SH-SY5Y (cell line): ENCODE results near the gene PSMA7.

Experiments used
- GATA2 ChIP-seq: IDR thresholded peaks from 2 replicates; pipeline ENCODE4 v1.6.1; 2011; ENCODE audit warnings: mild to moderate bottlenecking, low read depth, low read length
- GATA3 ChIP-seq: IDR thresholded peaks from 2 replicates; pipeline ENCODE4 v1.6.1; 2011; ENCODE audit warnings: low read depth, mild to moderate bottlenecking, low read length, moderate library complexity

PSMA7 gene

GRCh38 chr20:62131560-62132320 lies 11.5 kb downstream of the PSMA7 start:
- no peak for TF ChIP-seq GATA3
- no peak for TF ChIP-seq GATA2

GRCh38 chr20:62129731-62130531 lies 13.3 kb downstream of the PSMA7 start:
- no peak for TF ChIP-seq GATA3
- no peak for TF ChIP-seq GATA2

- no peak for TF ChIP-seq GATA2
- no peak for TF ChIP-seq GATA3
Measured at GRCh38 chr20:62128502-62128901, 14.7 kb downstream of the PSMA7 start.

GRCh38 chr20:62127799-62128198 lies 15.4 kb downstream of the PSMA7 start:
- TF ChIP-seq GATA3 (no peak), GATA2 (no peak)

- no peak for TF ChIP-seq GATA2
- no peak for TF ChIP-seq GATA3
Measured at GRCh38 chr20:62126141-62126540, 17.1 kb downstream of the PSMA7 start.

- TF ChIP-seq GATA3: no peak
Measured at GRCh38 chr20:62123450-62124118, 19.6 kb downstream of the PSMA7 start.

GRCh38 chr20:62122654-62123449 lies 20.3 kb downstream of the PSMA7 start:
- TF ChIP-seq GATA3: no peak
- TF ChIP-seq GATA2: no peak; the same call in 1 of the 2 replicates

GRCh38 chr20:62121776-62122653 lies 21.2 kb downstream of the PSMA7 start, which contains the start of gene LSM14B:
Gene LSM14B, plus strand, starts transcription at chr20:62122475. Its CDS starts 192 bp downstream, at chr20:62122667.
- TF ChIP-seq GATA2: peak; percentile 4; the same call in 1 of the 2 replicates
- TF ChIP-seq GATA3: no peak

GRCh38 chr20:62120990-62121775 lies 22.0 kb downstream of the PSMA7 start:
- TF ChIP-seq GATA3 (no peak), GATA2 (no peak)

GRCh38 chr20:62120365-62120762 lies 22.8 kb downstream of the PSMA7 start:
- no peak for TF ChIP-seq GATA2
- TF ChIP-seq GATA3: no peak

GRCh38 chr20:62119591-62120364 lies 23.4 kb downstream of the PSMA7 start:
- no peak for TF ChIP-seq GATA3
- TF ChIP-seq GATA2: no peak
